PC-3 (cell line): ENCODE data around the gene USP4. TPM values are rescaled to one million over a fixed set of nuclear protein-coding genes. Genes with fewer than 3 reads are reported as not detected.

Source experiments
- ATAC-seq: fragments of 200-7000 bp; cut with Tn5 transposase; 2 replicates; pipeline ENCODE4 v1.9.1; 2020; ENCODE audit warnings: mild to moderate bottlenecking, moderate library complexity
- BruUV-seq: library from RNA; stranded (reverse); fragments of 400-500 nt; replicated peaks from 2 replicates; lab custom pipeline; 2021; lab: Mats Ljungman, UMichigan
- CTCF ChIA-PET: fragments of 300-600 bp; sonication (Branson Sonifier 250); formaldehyde crosslinking; loops from one replicate; lab custom pipeline; 2022; ENCODE audit warnings: antibody characterized with exemption; lab: Charles Lee
- POLR2A ChIA-PET: fragments of 300-600 bp; sonication (Branson Sonifier 250); formaldehyde crosslinking; loops from one replicate; lab custom pipeline; 2022; ENCODE audit warnings: antibody characterized with exemption; ENCODE audit not compliant: unreplicated experiment; lab: Charles Lee
- DNase-seq: peaks from one replicate; pipeline ENCODE4 v3.0.0-alpha.2; 2015
- H2AFZ ChIP-seq: fragments of 300-600 bp; sonication (generic); 2 replicates; pipeline ENCODE4 v1.6.0; 2016; ENCODE audit warnings: antibody characterized with exemption, low read length
- H3F3A ChIP-seq: fragments of 300-600 bp; sonication (generic); one replicate; pipeline ENCODE4 v1.6.0; 2017; ENCODE audit warnings: antibody characterized with exemption, low read length, control low read depth, mild to moderate bottlenecking; ENCODE audit not compliant: unreplicated experiment
- H3K27ac ChIP-seq: fragments of 300-600 bp; sonication (generic); 2 replicates; pipeline ENCODE4 v1.5.1; 2016; ENCODE audit warnings: mild to moderate bottlenecking, low read length
- H3K27me3 ChIP-seq: fragments of 300-600 bp; sonication (generic); 2 replicates; pipeline ENCODE4 v1.6.1; 2016; ENCODE audit warnings: low read length, mixed read lengths
- H3K36me3 ChIP-seq: fragments of 300-600 bp; sonication (generic); 2 replicates; pipeline ENCODE4 v1.6.1; 2016; ENCODE audit warnings: low read depth, mixed run types, low read length, mixed read lengths
- H3K4me1 ChIP-seq: fragments of 300-600 bp; sonication (generic); 2 replicates; pipeline ENCODE4 v1.5.1; 2016; ENCODE audit warnings: low read length; ENCODE audit not compliant: insufficient read depth
- H3K4me2 ChIP-seq: fragments of 300-600 bp; sonication (generic); 2 replicates; pipeline ENCODE4 v1.6.0; 2016; ENCODE audit warnings: low read length
- H3K4me3 ChIP-seq: fragments of 300-600 bp; sonication (generic); 2 replicates; pipeline ENCODE4 v1.5.1; 2016; ENCODE audit warnings: mild to moderate bottlenecking, low read length, mixed read lengths
- H3K79me2 ChIP-seq: fragments of 300-600 bp; sonication (generic); 2 replicates; pipeline ENCODE4 v1.6.1; 2017; ENCODE audit warnings: low read length, mixed read lengths
- H3K9ac ChIP-seq: fragments of 300-600 bp; sonication (generic); 2 replicates; pipeline ENCODE4 v1.6.0; 2016; ENCODE audit warnings: mild to moderate bottlenecking, low read length
- H3K9me2 ChIP-seq: fragments of 300-600 bp; sonication (generic); replicated peaks from 2 replicates; pipeline ENCODE4 v1.6.1; 2016; ENCODE audit warnings: mixed run types, low read length, mixed read lengths
- H3K9me3 ChIP-seq: fragments of 300-600 bp; sonication (generic); 2 replicates; pipeline ENCODE4 v1.6.1; 2016; ENCODE audit warnings: low read length, mixed read lengths
- H4K20me1 ChIP-seq: fragments of 300-600 bp; sonication (generic); 2 replicates; pipeline ENCODE4 v1.6.1; 2016; ENCODE audit warnings: low read length, mixed read lengths
- EZH2 ChIP-seq: fragments of 300-600 bp; sonication (generic); IDR thresholded peaks from one replicate; pipeline ENCODE4 v1.6.1; 2017; ENCODE audit warnings: antibody characterized with exemption, mild to moderate bottlenecking, low read length; ENCODE audit not compliant: unreplicated experiment
- EZH2phosphoT487 ChIP-seq: fragments of 300-600 bp; sonication (generic); IDR thresholded peaks from 2 replicates; pipeline ENCODE4 v1.6.1; 2018; ENCODE audit warnings: mild to moderate bottlenecking, antibody characterized with exemption, low read length, borderline replicate concordance
- intact Hi-C: fragments of 100-400 bp; cut with micrococcal nuclease; formaldehyde crosslinking; loops from 2 replicates; pipeline ENCODE4 v1.9.0; 2023
- total RNA-seq: library from RNA; depleted of rRNA; stranded (reverse); fragments of >200 nt; gene quantifications from 2 replicates; pipeline ENCODE4 v1.2.3, GENCODE V29; 2014
- TF ChIP-seq, protein P1 (sequence below): fragments of 300-600 bp; sonication (generic); conservative IDR thresholded peaks from 2 replicates; pipeline ENCODE4 v1.5.1; 2017; ENCODE audit warnings: antibody characterized with exemption, low read depth, mild to moderate bottlenecking, low read length

USP4 gene
- total RNA-seq, 1 experiment from 2014 or later = 19.9 TPM

- Histone ChIP-seq H3K4me3 (no peak overlapping the region), H3K9me2 (no peaks in the 10 kb centered on the region), H3K4me1 (peaks cover 29% of the 10 kb centered on the region), H3F3A (peaks cover 5% of the 10 kb centered on the region), H3K9ac (no peak overlapping the region), H3K9me3 (no peaks in the 10 kb centered on the region), H3K27ac (peak overlapping the region; percentile 66; the same call in 1 of the 2 replicates), H3K36me3 (peaks cover 11% of the 10 kb centered on the region; the same call in 1 of the 2 replicates), H3K27me3 (no peaks in the 10 kb centered on the region), H3K4me2 (no peak overlapping the region), H4K20me1 (no peaks in the 10 kb centered on the region), H2AFZ (no peak overlapping the region), H3K79me2 (peaks cover 23% of the 10 kb centered on the region)
- TF ChIP-seq EZH2 = no peak
- no peak for TF ChIP-seq EZH2phosphoT487
- TF ChIP-seq, protein P1, sequence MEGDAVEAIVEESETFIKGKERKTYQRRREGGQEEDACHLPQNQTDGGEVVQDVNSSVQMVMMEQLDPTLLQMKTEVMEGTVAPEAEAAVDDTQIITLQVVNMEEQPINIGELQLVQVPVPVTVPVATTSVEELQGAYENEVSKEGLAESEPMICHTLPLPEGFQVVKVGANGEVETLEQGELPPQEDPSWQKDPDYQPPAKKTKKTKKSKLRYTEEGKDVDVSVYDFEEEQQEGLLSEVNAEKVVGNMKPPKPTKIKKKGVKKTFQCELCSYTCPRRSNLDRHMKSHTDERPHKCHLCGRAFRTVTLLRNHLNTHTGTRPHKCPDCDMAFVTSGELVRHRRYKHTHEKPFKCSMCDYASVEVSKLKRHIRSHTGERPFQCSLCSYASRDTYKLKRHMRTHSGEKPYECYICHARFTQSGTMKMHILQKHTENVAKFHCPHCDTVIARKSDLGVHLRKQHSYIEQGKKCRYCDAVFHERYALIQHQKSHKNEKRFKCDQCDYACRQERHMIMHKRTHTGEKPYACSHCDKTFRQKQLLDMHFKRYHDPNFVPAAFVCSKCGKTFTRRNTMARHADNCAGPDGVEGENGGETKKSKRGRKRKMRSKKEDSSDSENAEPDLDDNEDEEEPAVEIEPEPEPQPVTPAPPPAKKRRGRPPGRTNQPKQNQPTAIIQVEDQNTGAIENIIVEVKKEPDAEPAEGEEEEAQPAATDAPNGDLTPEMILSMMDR = no peak
- BruUV-seq = no TSS peak
- intact Hi-C loops = no loop called here
- ChIA-PET CTCF (interaction anchor here (0.6 kb wide), 1 partner anchor 901 kb away, joined by 6 read pairs; no protein-coding TSS in a partner anchor), POLR2A (no interaction called here)
- ATAC-seq = no peak
- peak; percentile 42 for DNase-seq
Observed at GRCh38 chr3:49352890-49353421, 13.1 kb upstream of the USP4 start.

DNA sequence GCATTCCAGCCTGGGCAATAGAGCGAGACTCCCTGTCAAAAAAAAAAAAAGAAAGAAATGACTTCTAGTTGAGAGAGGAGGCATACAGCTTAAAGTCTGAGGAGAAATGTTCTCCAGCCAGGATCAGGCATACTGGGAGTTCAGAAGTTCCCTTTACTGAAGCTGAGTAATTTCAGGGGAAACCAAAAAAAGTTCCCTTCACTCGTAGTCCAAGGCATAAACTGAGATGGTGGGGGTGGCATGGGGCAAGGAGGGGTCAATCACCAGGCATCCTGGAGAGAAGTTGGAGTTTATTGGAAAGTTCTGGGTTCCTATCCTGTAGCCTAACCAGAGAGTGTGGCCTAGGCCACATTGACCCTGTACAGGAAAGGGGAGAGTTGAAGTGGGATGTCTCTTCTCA, 12.4 kb upstream of the USP4 start:
- H3K4me1 ChIP-seq = peaks cover 31% of the 10 kb centered on the region
- intact Hi-C loops = no loop called here
- H3K9me3 ChIP-seq = no peaks in the 10 kb centered on the region
- no peak overlapping the region for H3K4me3 ChIP-seq
- H4K20me1 ChIP-seq = no peaks in the 10 kb centered on the region
- DNase-seq = no peak
- no peak overlapping the region for H2AFZ ChIP-seq
- H3K9me2 ChIP-seq = no peaks in the 10 kb centered on the region
- H3K36me3 ChIP-seq = peaks cover 11% of the 10 kb centered on the region; the same call in 1 of the 2 replicates
- H3F3A ChIP-seq = peaks cover 5% of the 10 kb centered on the region
- no peaks in the 10 kb centered on the region for H3K27me3 ChIP-seq
- ChIA-PET CTCF (no interaction called here), POLR2A (interaction anchor here (0.5 to 0.8 kb wide), 2 partner anchors 36 to 118 kb away, joined by 3 to 4 read pairs; partner anchors contain the start of gene DAG1)
- peak; percentile 1; the same call in 1 of the 2 replicates for ATAC-seq
- peaks cover 16% of the 10 kb centered on the region for H3K79me2 ChIP-seq
- H3K4me2 ChIP-seq = peak overlapping the region; percentile 52; the same call in 1 of the 2 replicates
- peak overlapping the region; percentile 2; the same call in 1 of the 2 replicates for H3K9ac ChIP-seq
- H3K27ac ChIP-seq = peak overlapping the region; percentile 66
- BruUV-seq = no TSS peak
- TF ChIP-seq EZH2phosphoT487 (no peak), EZH2 (no peak)
- TF ChIP-seq, protein P1 = no peak

GRCh38 chr3:49351521-49352011, 11.7 kb upstream of the USP4 start:
- intact Hi-C loops = no loop called here
- ChIA-PET CTCF (no interaction called here), POLR2A (interaction anchor here (0.5 to 0.8 kb wide), 4 partner anchors 37 to 178 kb away, joined by 3 to 31 read pairs (median 4); partner anchors contain the start of genes DAG1 and NICN1)
- ATAC-seq = peak; percentile 83
- H3K4me1 ChIP-seq = peaks cover 36% of the 10 kb centered on the region
- peak overlapping the region; percentile 3; the same call in 1 of the 2 replicates for H3K4me3 ChIP-seq
- DNase-seq = peak; percentile 85
- H3K9me3 ChIP-seq = no peaks in the 10 kb centered on the region
- H2AFZ ChIP-seq = peak overlapping the region; percentile 1; the same call in 1 of the 2 replicates
- H3F3A ChIP-seq = peaks cover 9% of the 10 kb centered on the region
- no TSS peak for BruUV-seq
- H3K36me3 ChIP-seq = peaks cover 8% of the 10 kb centered on the region; the same call in 1 of the 2 replicates
- H3K9ac ChIP-seq = peak overlapping the region; percentile 6
- no peaks in the 10 kb centered on the region for H3K9me2 ChIP-seq
- TF ChIP-seq EZH2 (no peak), EZH2phosphoT487 (no peak)
- TF ChIP-seq, protein P1 = no peak
- H3K79me2 ChIP-seq = peaks cover 10% of the 10 kb centered on the region
- H3K27ac ChIP-seq = peak overlapping the region; percentile 66
- no peaks in the 10 kb centered on the region for H4K20me1 ChIP-seq
- no peaks in the 10 kb centered on the region for H3K27me3 ChIP-seq
- H3K4me2 ChIP-seq = peak overlapping the region; percentile 52
